Fibroblast of upper back skin (primary cell): ENCODE data around the gene SLC6A13.
A peak's percentile ranks its signal among the peaks of the same experiment; 100 is the strongest.
"Not testable (repeated sequence)": the region's sequence is repeated elsewhere in the genome, so short reads cannot be mapped to it uniquely, and the experiment has no call there.

ENCODE experiments used
- DNase-seq: peaks from one replicate; pipeline ENCODE4 v3.0.0-alpha.2; 2013

The SLC6A13 gene

GRCh38 chr12:262817-263216 is at the start of gene SLC6A13:
Gene SLC6A13, minus strand, starts transcription at chr12:262836. Its CDS starts 2,784 bp downstream, at chr12:260052.
- DNase-seq: peak; percentile 41

DNA sequence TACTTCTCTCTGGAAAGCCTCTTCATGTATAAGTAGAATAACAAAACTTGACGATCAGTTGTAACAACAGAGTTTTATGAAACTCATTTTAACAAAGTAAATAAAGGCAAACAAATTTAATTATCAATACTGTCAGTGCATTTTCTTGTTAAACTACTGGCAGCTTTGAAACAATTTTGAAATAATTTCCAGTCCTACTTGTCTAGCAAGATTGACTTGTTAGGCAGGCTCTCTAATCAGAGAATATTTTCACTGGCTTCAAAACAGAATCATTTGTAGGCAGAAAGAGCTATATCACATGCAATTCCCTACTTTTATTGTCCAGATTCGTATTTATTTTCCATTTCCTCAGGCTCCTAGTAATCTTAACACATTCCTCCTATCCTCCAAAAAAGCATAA is 45.9 kb upstream of the SLC6A13 start:
- no peak for DNase-seq

DNA sequence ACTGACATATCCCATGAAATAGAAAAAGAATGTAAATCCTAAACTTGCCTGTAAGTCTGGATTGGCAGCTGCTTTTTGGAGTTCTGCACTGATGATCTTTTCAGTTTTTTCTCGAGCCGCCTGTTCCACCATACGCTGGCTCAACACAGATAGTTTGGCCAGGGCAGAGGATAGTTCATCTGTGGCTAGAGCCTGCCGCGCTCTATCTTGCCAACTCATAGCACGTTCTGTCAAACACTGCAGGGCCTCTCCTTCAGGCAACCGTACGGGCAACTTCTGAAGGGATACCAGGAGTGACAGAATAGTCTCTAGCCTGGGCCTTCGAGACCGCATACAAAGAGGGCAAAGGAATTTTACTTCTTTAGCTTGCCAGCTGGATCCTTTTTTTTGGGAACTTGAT is 44.8 kb upstream of the SLC6A13 start:
- DNase-seq: no peak

DNA sequence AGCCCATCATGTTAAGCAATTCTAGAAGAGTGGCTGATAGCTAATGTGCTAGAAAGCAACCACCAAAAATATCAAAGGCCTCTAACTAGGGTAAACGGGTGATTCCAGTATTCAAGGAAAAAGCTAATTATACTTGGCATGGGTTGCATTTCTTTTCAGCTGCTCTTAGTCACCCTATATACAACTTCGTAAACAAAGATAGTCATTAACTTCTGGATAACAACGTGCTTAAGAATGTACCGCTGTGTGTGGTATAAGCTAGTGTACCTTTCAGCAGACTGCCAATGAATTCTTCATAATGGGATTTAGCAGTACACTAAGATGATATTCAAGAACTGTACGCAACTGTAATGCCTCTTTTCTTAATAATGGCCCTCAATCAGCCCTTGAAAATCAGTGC is 42.2 kb upstream of the SLC6A13 start:
- no peak for DNase-seq

DNA sequence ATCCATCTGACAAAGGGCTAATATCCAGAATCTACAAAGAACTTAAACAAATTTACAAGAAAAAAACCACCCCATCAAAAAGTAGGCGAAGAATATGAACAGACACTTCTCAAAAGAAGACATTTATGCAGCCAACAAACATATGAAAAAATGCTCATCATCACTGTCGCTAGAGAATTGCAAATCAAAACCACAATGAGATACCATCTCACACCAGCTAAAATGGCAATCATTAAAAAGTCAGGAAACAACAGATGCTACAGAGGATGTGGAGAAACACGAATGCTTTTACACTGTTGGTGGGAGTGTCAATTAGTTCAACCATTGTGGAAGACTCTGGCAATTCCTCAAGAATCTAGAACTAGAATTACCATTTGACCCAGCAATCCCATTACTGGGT is 40.1 kb upstream of the SLC6A13 start:
- not testable (repeated sequence) for DNase-seq

DNA sequence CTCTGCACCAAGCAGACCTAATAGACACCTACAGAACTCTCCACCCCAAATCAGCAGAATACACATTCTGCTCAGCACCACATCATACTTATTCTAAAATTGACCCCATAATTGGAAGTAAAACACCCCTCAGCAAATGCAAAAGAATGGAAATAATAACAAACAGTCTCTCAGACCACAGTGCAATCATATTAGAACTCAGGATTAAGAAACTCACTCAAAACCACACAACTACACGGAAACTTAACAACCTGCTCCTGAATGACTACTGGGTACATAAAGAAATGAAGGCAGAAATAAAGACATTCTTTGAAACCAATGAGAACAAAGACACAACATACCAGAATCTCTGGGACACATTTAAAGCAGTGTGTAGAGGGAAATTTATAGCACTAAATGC is 37.5 kb upstream of the SLC6A13 start:
- DNase-seq: not testable (repeated sequence)

DNA sequence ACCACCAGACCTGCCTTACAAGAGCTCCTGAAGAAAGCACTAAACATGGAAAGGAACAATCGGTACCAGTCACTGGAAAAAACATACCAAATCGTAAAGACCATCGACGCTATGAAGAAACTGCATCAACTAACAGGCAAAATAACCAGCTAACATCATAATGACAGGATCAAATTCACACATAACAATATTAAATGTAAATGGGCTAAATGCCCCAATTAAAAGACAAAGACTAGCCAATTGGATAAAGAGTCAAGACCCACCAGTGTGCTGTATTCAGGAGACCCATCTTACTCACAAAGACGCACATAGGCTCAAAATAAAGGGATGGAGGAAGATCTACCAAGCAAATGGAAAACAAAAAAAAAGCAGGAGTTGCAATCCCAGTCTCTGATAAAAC is 36.9 kb upstream of the SLC6A13 start:
- not testable (repeated sequence) for DNase-seq

DNA sequence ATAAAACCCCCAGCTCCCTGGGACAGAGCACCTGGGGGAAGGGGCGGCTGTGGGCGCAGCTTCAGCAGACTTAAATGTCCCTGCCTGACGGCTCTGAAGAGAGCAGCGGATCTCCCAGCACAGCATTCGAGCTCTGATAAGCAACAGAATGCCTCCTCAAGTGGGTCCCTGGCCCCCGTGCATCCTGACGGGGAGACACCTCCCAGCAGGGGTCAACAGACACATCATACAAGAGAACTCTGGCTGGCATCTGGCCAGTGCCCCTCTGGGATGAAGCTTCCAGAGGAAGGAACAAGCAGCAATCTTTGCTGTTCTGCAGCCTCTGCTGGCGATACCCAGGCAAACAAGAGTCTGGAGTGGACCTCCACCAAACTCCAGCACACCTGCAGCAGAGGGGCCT is 35.4 kb upstream of the SLC6A13 start:
- not testable (repeated sequence) for DNase-seq

DNA sequence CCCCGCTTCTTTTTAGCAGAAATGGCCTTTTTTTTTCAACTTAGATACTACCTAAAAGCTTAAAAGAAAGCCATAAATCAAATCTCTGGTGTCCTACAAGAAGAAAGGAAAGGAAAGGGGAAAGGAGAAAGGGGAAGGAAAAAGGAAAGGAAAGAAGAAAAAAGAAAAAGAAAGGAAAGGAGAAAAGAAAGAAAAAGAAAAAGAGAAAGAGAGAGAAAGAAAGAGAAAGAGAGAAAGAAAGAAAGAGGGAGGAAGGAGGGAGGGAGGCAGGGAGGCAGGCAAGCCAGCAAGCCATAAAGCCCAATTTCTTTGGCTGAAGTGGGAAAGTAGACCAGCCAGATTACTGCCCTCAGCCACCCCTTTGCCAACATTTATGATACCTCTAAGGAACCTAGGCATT is 32.5 kb upstream of the SLC6A13 start:
- DNase-seq: no peak

- no peak for DNase-seq
These were observed 30.6 kb upstream of the SLC6A13 start for GRCh38 chr12:293199-293598.

GRCh38 chr12:292186-292585 is 29.6 kb upstream of the SLC6A13 start:
- peak; percentile 20 for DNase-seq

DNA sequence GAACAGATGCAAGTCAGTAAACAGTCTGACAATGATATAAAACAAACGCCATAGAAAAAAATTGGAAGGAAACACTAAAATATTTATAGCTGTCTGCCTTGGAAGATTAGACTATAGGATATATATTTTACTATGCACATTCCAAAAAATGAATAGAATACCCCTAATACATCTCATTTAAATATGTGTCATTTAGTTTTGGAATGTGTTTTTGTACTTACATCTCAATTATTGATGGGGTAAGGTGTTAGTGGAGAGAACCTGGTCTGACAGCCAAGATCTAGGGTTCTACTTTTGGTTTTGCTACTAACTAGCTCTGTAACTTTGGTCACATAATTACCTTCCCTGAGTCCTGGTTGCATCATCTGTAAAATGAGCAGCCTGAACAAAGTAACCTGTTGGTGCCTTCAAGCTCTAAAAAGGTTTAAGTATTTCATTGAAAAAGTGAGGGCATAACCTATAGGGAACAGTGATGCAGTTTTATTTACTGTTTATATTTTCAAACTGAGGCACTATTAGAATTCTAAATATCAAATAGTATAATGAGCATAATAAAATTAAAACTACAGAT is 28.6 kb upstream of the SLC6A13 start:
- no peak for DNase-seq

DNA sequence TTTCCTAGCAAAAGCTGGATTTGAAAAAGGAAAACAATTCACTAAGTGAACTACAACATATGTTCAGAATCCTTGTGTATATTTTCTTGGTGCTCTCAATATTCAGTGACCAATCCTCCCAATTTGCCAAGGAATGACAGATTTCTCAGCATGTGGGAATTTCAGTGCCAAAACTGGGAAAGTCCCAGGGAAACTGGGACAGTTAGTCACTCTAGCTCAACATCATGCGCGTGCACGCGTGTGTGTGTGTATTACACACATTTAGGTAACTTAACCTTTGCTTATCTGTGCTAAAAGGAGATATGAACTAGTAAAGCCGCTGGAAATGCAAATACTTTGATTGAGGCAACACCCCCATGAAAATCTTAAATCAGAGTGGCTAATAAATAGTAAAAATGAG is 26.1 kb upstream of the SLC6A13 start:
- peak; percentile 45 for DNase-seq

DNA sequence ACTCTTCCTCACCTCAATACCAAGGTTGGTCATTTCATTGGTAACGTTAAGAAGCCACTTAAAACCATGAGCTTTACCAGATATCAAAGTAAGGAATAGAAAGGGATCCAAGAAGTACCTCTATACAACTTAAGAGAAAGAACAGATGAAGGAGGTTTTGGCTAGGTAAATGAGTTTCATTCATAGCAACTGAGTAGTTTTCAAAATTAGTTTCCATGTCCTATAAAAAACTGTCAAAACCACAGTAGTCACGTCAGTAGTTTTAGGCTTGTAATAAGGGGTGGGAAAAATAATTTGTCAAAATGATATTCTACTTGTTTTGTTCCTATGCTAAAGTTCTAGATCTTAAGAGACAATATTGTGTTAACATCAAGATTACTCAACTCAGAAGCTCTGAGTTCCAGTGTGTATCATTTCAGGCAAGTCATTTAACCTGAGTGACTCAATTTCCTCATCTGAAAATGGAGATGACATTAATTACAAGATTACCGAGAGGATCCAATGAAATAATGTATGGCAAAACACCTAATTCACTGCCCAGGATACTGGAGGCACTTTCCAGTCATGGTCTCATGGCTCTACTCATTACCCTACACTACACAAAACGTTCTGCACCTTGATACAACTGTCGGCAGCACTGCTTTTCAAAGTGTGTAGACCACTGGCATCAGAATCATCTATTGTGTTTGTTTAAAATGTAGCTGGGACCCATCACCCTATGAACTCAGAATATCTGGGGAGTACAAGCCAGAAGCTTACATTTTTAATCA is 24.1 kb upstream of the SLC6A13 start:
- no peak for DNase-seq

DNA sequence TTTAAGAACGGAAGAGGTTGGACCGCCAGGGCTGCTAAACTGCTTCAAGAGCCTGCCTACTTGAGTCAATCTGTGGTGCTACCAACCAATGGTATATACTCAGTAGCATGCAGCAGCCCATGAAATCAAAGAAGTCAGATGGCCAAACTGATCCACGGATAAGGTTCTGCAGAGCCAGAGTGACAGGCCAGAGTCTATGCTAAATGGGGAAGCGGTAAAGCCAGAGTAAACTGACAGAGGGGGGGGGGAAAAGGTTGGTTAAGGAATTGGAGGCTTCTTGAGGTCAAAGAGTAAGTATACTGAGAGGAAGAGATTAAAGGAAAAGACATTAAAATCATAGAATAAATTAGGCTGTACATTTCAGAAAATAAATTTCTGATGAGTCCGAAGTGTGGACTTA is 15.4 kb upstream of the SLC6A13 start:
- no peak for DNase-seq

GRCh38 chr12:275812-276211 is 13.2 kb upstream of the SLC6A13 start:
- DNase-seq: no peak

DNA sequence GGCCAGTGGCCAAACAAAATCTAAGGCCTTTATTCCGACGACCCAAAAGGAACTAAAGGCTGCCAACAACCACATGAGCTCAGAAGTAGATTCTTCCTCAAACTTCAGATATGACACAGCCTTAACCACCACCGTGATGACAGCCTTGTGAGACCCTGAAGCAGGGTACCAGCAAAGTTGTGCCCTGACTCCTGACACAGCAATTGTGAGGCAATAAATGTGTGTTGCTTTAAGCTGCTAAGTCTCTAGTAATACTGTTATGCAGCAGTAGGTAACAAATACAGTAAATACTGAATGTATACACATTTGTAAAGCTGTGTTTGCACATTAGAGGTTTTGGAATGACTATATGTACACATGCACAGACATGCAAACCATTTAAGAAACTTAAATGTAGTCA is 10.7 kb upstream of the SLC6A13 start:
- no peak for DNase-seq

GRCh38 chr12:272942-273341 is 10.3 kb upstream of the SLC6A13 start:
- no peak for DNase-seq

GRCh38 chr12:271161-271560 is 8.5 kb upstream of the SLC6A13 start:
- DNase-seq: no peak

DNA sequence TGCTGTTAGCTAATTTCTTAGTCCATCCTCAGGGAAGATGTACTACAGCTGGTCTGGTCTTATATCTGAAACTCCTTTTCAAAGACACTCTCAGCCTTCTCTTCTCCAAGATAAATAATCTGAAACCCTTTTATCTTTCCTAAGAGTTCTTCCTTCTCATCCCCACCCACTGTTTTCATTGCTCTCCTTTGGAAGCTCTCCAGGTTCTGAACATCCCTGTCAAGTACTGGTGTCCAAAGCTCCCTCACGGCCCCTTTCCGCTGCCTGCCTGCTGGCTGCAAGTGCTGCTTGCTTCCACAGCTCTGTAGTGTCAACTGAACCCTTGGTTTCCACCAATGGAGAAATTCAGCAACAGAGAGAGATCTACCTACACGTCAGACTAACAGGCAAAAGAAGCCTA is 6.6 kb upstream of the SLC6A13 start:
- no peak for DNase-seq

GRCh38 chr12:268483-268840 is 5.8 kb upstream of the SLC6A13 start:
- no peak for DNase-seq

DNA sequence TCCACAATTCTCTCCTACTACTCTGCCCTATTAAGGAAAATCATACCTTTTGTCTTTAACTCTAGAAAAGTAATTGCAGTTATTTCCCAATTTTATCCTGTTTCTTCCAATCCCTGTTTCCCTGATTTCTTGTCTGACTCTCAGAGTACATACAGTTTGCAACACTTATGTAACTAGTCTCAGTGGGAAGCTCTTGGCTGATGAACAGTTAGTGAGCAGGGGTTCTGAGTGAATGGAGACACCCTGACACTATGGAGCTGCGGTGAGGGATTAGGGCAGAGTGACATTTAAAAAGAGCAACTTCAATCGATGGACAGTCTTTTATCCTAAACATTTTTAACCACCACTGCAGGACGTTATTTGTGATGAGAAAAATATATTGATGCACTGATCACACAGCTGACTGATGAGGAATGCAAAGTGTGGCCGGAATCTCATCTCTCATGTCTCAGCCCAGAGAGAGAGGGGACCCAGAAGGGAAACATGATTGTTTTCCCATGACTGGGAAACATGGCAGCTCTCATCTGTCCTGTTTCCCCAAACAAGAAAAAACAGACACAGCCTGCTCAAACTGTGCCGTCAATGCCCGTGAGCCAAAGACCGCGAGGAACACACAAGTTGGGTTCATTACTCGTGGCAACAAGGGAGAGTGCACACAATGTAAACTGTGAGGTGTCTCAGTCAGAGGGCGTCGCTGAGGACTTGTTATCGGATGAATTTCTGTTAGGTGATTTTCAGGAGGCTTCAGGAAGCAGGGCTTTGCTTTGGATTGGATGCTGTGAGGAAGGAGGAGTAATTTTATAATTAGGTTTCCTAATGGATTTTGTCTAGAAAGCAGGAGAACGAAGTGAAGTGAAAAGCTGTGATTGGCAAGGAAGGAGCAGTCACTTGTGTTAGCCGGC is 5.2 kb upstream of the SLC6A13 start:
- no peak for DNase-seq

GRCh38 chr12:265096-265495 is 2.5 kb upstream of the SLC6A13 start:
- DNase-seq: no peak

DNA sequence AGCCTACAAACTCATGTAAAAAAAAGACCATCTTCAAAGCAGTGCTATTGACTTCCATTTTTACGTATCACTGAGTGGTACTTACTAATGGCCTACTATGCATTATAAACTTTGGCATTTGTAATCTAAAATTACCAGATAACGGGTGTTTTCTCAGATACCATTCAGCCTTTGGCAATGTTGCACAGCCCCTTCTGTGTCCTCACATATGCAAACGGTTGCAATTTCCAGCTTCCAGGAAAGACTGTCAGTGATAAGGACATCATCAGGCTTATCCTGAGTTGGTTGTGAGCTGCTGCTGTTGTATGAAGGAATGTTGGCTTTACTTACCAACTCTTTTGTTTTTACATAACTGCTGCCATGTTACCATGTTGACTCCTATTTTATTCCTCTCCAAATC is 1.6 kb upstream of the SLC6A13 start:
- no peak for DNase-seq
